Endothelial cell of umbilical vein (primary cell): ENCODE results near the gene LRP2BP.
A peak's percentile ranks its signal among the peaks of the same experiment; 100 is the strongest.

Source experiments
- EZH2 ChIP-seq: IDR thresholded peaks from 2 replicates; pipeline ENCODE4 v1.6.1; 2012; ENCODE audit warnings: borderline replicate concordance, low read depth, mild to moderate bottlenecking, moderate library complexity, low read length, inconsistent platforms; ENCODE audit not compliant: severe bottlenecking
- FOS ChIP-seq: IDR thresholded peaks from 2 replicates; pipeline ENCODE4 v1.6.1; 2011; ENCODE audit warnings: mild to moderate bottlenecking, low read length, moderate library complexity, borderline replicate concordance; ENCODE audit not compliant: insufficient read depth
- POLR2A ChIP-seq: IDR thresholded peaks from 2 replicates; pipeline ENCODE4 v1.6.1; 2012; ENCODE audit warnings: low read depth, mild to moderate bottlenecking, control low read depth, low read length
- POLR2AphosphoS5 ChIP-seq: IDR thresholded peaks from 2 replicates; pipeline ENCODE4 v1.6.1; 2012; ENCODE audit warnings: low read depth, mild to moderate bottlenecking, control low read depth, low read length, moderate library complexity; ENCODE audit not compliant: insufficient read depth

- no peak for TF ChIP-seq EZH2
- no peak for TF ChIP-seq POLR2AphosphoS5
- TF ChIP-seq POLR2A, result no peak
- TF ChIP-seq FOS, result peak; percentile 24
Observed at GRCh38 chr4:185445209-185445608, 49.5 kb upstream of the LRP2BP start.
